B cell (primary cell): ENCODE data around the gene IFI30. TPM values are rescaled to one million over a fixed set of nuclear protein-coding genes. Genes with fewer than 3 reads are reported as not detected.

Experiments used
- ATAC-seq: fragments of 200-7000 bp; cut with Tn5 transposase; one replicate; pipeline ENCODE4 v1.10.0; 2021; ENCODE audit warnings: low read depth, mild to moderate bottlenecking, moderate number of reproducible peaks, moderate library complexity
- CTCF ChIA-PET: fragments of 350-600 bp; sonication (Branson Sonifier 250); formaldehyde crosslinking; loops from one replicate; lab custom pipeline; 2021; ENCODE audit warnings: antibody characterized with exemption, inconsistent platforms; lab: Charles Lee
- POLR2A ChIA-PET: fragments of 350-600 bp; sonication (Branson Sonifier 250); formaldehyde crosslinking; loops from one replicate; lab custom pipeline; 2021; ENCODE audit warnings: antibody characterized with exemption; lab: Charles Lee
- DNase-seq: peaks from one replicate; pipeline ENCODE4 v3.0.0; 2013
- H2AFZ ChIP-seq: 2 replicates; pipeline ENCODE4 v1.6.1; 2012; ENCODE audit warnings: mild to moderate bottlenecking, low read depth, low read length; ENCODE audit not compliant: insufficient read depth, poor library complexity, severe bottlenecking
- H3K27ac ChIP-seq, 2 donors: 1 replicate in 1 of 2; 2 replicates in 1 of 2; pipeline ENCODE4 v1.5.1; 2012 to 2013; ENCODE audit warnings: low read length in 2 of 2, mild to moderate bottlenecking in 2 of 2, moderate library complexity in 1 of 2
- H3K27me3 ChIP-seq, 4 experiments: fragments of 200-600 bp in 1 of 4; sonication (generic) in 1 of 4; replicated peaks in 1 of 4; 1 replicate in 2 of 4; 2 replicates in 2 of 4; pipeline versions ENCODE4 v1.6.1 to v1.7.0; 2013 to 2016; ENCODE audit warnings: low read length in 3 of 4, mild to moderate bottlenecking in 2 of 4, mixed read lengths in 1 of 4, moderate library complexity in 1 of 4; ENCODE audit not compliant: insufficient read depth in 4 of 4, control insufficient read depth in 3 of 4; ENCODE audit errors: control extremely low read depth in 1 of 4
- H3K36me3 ChIP-seq, 2 experiments: replicated peaks in 1 of 2; 1 replicate in 1 of 2; 2 replicates in 1 of 2; pipeline versions ENCODE4 v1.6.1 to v1.7.1; 2013; ENCODE audit warnings: low read length in 1 of 2; ENCODE audit not compliant: insufficient read depth in 2 of 2, control insufficient read depth in 1 of 2; ENCODE audit errors: control extremely low read depth in 1 of 2, extremely low read depth in 1 of 2
- H3K4me1 ChIP-seq, 2 donors: fragments of 200-600 bp in 1 of 2; sonication (generic) in 1 of 2; 1 replicate in 1 of 2; 2 replicates in 1 of 2; pipeline versions ENCODE4 v1.5.1 to v1.6.1; 2013 to 2017; ENCODE audit warnings: low read length in 2 of 2; ENCODE audit not compliant: control insufficient read depth in 2 of 2, insufficient read depth in 2 of 2
- H3K4me2 ChIP-seq: replicated peaks from 2 replicates; pipeline ENCODE3; 2012; ENCODE audit warnings: mild to moderate bottlenecking, low read depth, low read length; ENCODE audit not compliant: poor library complexity, severe bottlenecking
- H3K4me3 ChIP-seq, 5 experiments: fragments of 200-600 bp in 1 of 5; sonication (generic) in 1 of 5; 1 replicate in 3 of 5; 2 replicates in 2 of 5; pipeline versions ENCODE4 v1.5.1 to v1.7.0; 2011 to 2016; ENCODE audit warnings: low read length in 4 of 5, mild to moderate bottlenecking in 4 of 5, low read depth in 2 of 5, control low read depth in 1 of 5, moderate library complexity in 1 of 5; ENCODE audit not compliant: insufficient read depth in 1 of 5; ENCODE audit errors: control extremely low read depth in 1 of 5, extremely low read depth in 1 of 5
- H3K79me2 ChIP-seq: fragments of 200-600 bp; sonication (generic); one replicate; pipeline ENCODE4 v1.6.0; 2016; ENCODE audit warnings: low read length; ENCODE audit not compliant: control insufficient read depth, insufficient read depth
- H3K9ac ChIP-seq: fragments of 200-600 bp; sonication (generic); 2 replicates; pipeline ENCODE4 v1.6.1; 2017; ENCODE audit warnings: mild to moderate bottlenecking, low read length, moderate library complexity
- H3K9me3 ChIP-seq, 3 donors: one replicate each; pipeline versions ENCODE4 v1.6.1 to v1.7.1; 2013; ENCODE audit warnings: low read length in 2 of 3; ENCODE audit not compliant: control insufficient read depth in 2 of 3, insufficient read depth in 1 of 3; ENCODE audit errors: control extremely low read depth in 1 of 3
- H4K20me1 ChIP-seq: 2 replicates; pipeline ENCODE4 v1.6.0; 2012; ENCODE audit warnings: mild to moderate bottlenecking, low read length; ENCODE audit not compliant: insufficient read depth, control insufficient read depth, poor library complexity, severe bottlenecking
- H3K27ac Mint-ChIP-seq: one replicate; pipeline ENCODE4 v1.8.0; 2021; ENCODE audit warnings: mixed read lengths
- H3K27me3 Mint-ChIP-seq: one replicate; pipeline ENCODE4 v1.8.0; 2021; ENCODE audit warnings: mixed read lengths
- H3K4me1 Mint-ChIP-seq: one replicate; pipeline ENCODE4 v1.8.0; 2021; ENCODE audit warnings: mixed read lengths
- H3K4me3 Mint-ChIP-seq: one replicate; pipeline ENCODE4 v1.8.0; 2021; ENCODE audit warnings: mixed read lengths
- H3K9me3 Mint-ChIP-seq: one replicate; pipeline ENCODE4 v1.8.0; 2022; ENCODE audit warnings: mixed read lengths; ENCODE audit not compliant: insufficient read depth
- CTCF ChIP-seq: fragments of 200-600 bp; IDR thresholded peaks from one replicate; pipeline ENCODE4 v1.8.0; 2022; ENCODE audit warnings: antibody characterized with exemption, mild to moderate bottlenecking
- EZH2 ChIP-seq: IDR thresholded peaks from 2 replicates; pipeline ENCODE4 v1.6.1; 2012; ENCODE audit warnings: borderline replicate concordance, low read depth, mild to moderate bottlenecking, moderate library complexity, low read length; ENCODE audit not compliant: insufficient read depth, poor library complexity, severe bottlenecking
- WGBS: methylation state at CpG from one replicate; pipeline ENCODE4 v1.1.5; 2013; ENCODE audit warnings: missing lambda C conversion rate; ENCODE audit not compliant: insufficient coverage; 5-methylcytosine and 5-hydroxymethylcytosine counted together
- intact Hi-C: fragments of 100-400 bp; cut with micrococcal nuclease; formaldehyde crosslinking; loops from one replicate; pipeline ENCODE4 v1.10.0; 2022
- polyA plus RNA-seq: library from polyadenylated mRNA; depleted of rRNA; stranded (reverse); fragments of >200 nt; gene quantifications from 2 replicates; pipeline ENCODE4 v1.2.3, GENCODE V29; 2012
- total RNA-seq, 2 donors: library from RNA; stranded (reverse); fragments of 120-200 nt in 1 of 2; gene quantifications; 1 replicate in 1 of 2; 2 replicates in 1 of 2; pipeline versions ENCODE4 v1.2.3 to v1.2.4, GENCODE V29; 2013 to 2022

Gene IFI30
- total and polyA plus RNA-seq, 2 donors (not counting 1 experiment from before 2014, with no cell fraction given), result 171 to 222 TPM

- Histone ChIP-seq H3K27me3 (no peaks in the 10 kb centered on the region), H3K4me2 (no peak overlapping the region), H3K79me2 (no peaks in the 10 kb centered on the region), H3K9me3 (no peaks in the 10 kb centered on the region), H3K27ac (no peak overlapping the region), H3K4me3 (no peak overlapping the region), H3K4me1 (no peaks in the 10 kb centered on the region), H3K9ac (no peak overlapping the region), H2AFZ (no peak overlapping the region), H3K36me3 (peaks cover 5 to 75% of the 10 kb centered on the region in 2 experiments), H4K20me1 (peaks cover 4% of the 10 kb centered on the region)
- Mint-ChIP-seq H3K27me3 (no peaks in the 10 kb centered on the region), H3K4me3 (no peak overlapping the region), H3K27ac (no peak overlapping the region), H3K4me1 (no peaks in the 10 kb centered on the region), H3K9me3 (no peaks in the 10 kb centered on the region)
- ChIA-PET CTCF (no interaction called here), POLR2A (no interaction called here)
- no peak for DNase-seq
- ATAC-seq, result no peak
- TF ChIP-seq EZH2, result no peak
- no peak for TF ChIP-seq CTCF
- 97% methylated on average over 5 of the region's 9 CpGs for WGBS
- intact Hi-C loops, result no loop called here
These were observed 35.8 kb upstream of the IFI30 start for GRCh38 chr19:18137657-18138339.

GRCh38 chr19:18140473-18140872 lies 33.1 kb upstream of the IFI30 start:
- WGBS, result 83% methylated on average over 1 of the region's 1 CpG
- Mint-ChIP-seq H3K4me1 (no peaks in the 10 kb centered on the region), H3K27ac (no peak overlapping the region), H3K9me3 (no peaks in the 10 kb centered on the region), H3K27me3 (no peaks in the 10 kb centered on the region), H3K4me3 (no peak overlapping the region)
- H3K4me3 ChIP-seq, result no peak overlapping the region
- no peak overlapping the region for H3K4me2 ChIP-seq
- no peak overlapping the region for H3K9ac ChIP-seq
- no peaks in the 10 kb centered on the region for H3K4me1 ChIP-seq
- peaks cover 7 to 80% of the 10 kb centered on the region in 2 experiments for H3K36me3 ChIP-seq
- no peaks in the 10 kb centered on the region for H3K79me2 ChIP-seq
- H3K27me3 ChIP-seq, result no peaks in the 10 kb centered on the region
- TF ChIP-seq CTCF (no peak), EZH2 (no peak)
- CTCF ChIA-PET, result interaction anchor here (0.6 to 1.8 kb wide), 2 partner anchors 11 to 130 kb away, joined by 3 to 8 read pairs; no protein-coding TSS in a partner anchor
- H4K20me1 ChIP-seq, result peaks cover 15% of the 10 kb centered on the region
- no peak overlapping the region for H2AFZ ChIP-seq
- intact Hi-C loops, result no loop called here
- POLR2A ChIA-PET, result interaction anchor here (0.8 kb wide), 1 partner anchor 282 kb away, joined by 5 read pairs; no protein-coding TSS in a partner anchor
- no peak overlapping the region for H3K27ac ChIP-seq
- DNase-seq (no peak), ATAC-seq (no peak)
- H3K9me3 ChIP-seq, result no peaks in the 10 kb centered on the region
